ENCODE results near the gene POC1B.

The POC1B gene

GRCh38 chr12:89547101-89547500, 21.3 kb upstream of the POC1B start:
- TF ChIP-seq CTCF (IDR thresholded peaks at IDR 0.05; ENCODE audit: insufficient read depth, low read depth, low read length, missing control alignments) = no peak
- no peak overlapping the region for H3K4me3 ChIP-seq (ENCODE audit: low read length)
- no peak for DNase-seq (ENCODE audit: low read depth)

- no peak for DNase-seq (ENCODE audit: low read depth)
- H3K4me3 ChIP-seq (ENCODE audit: low read length) = no peak overlapping the region
- TF ChIP-seq CTCF (IDR thresholded peaks at IDR 0.05; ENCODE audit: insufficient read depth, low read depth, low read length, missing control alignments) = no peak
Observed at GRCh38 chr12:89546151-89546550, 20.3 kb upstream of the POC1B start.

DNA sequence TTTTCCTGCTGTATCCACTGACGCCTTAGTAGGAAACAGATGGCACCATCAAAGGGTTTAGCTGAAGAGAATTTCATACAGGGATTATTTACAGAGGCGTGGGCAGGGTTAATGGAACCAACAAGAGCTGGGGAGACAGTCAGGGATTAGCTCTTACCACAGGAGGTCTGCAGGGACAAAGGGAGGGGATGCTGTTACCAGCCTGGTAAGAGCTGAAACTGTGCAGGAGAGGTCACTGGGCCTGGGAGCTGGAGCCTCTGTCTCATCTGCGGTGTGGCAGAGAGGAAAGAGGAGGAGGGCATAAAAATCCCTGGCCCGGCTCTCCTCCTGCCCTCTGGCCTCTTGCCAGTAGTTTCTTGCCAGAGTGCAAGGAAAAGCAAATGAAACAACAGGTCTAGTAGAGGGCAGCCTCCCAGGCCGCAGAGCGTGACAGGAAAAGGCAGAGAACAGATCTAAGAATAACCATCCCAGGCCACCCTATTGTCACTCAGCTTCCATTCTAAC, 18.9 kb upstream of the POC1B start:
- no peak overlapping the region for H3K4me3 ChIP-seq (ENCODE audit: low read length)
- no peak for TF ChIP-seq CTCF (IDR thresholded peaks at IDR 0.05; ENCODE audit: insufficient read depth, low read depth, low read length, missing control alignments)
- DNase-seq (ENCODE audit: low read depth) = no peak

DNA sequence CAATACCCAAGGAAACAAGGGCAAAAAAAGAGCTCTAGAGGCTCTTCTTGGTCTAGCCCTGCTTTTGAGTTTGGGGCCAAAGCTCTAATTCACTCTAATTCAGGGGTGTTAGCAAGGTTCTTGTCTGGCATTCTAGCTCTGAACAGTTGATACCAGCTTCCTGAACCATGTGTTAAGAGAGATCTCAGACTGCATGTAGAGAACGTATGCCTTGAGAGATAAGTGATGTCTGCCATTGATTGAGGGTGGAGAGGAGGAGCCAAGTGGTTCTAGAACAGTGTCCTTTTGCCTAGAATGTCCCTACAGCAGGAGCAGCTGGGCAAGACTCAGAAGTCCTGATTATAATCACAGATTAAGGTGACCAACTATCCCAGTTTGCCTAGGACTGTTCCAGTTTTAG, 18.2 kb upstream of the POC1B start:
- DNase-seq (ENCODE audit: low read depth) = no peak
- TF ChIP-seq CTCF (IDR thresholded peaks at IDR 0.05; ENCODE audit: insufficient read depth, low read depth, low read length, missing control alignments) = no peak
- no peak overlapping the region for H3K4me3 ChIP-seq (ENCODE audit: low read length)

DNA sequence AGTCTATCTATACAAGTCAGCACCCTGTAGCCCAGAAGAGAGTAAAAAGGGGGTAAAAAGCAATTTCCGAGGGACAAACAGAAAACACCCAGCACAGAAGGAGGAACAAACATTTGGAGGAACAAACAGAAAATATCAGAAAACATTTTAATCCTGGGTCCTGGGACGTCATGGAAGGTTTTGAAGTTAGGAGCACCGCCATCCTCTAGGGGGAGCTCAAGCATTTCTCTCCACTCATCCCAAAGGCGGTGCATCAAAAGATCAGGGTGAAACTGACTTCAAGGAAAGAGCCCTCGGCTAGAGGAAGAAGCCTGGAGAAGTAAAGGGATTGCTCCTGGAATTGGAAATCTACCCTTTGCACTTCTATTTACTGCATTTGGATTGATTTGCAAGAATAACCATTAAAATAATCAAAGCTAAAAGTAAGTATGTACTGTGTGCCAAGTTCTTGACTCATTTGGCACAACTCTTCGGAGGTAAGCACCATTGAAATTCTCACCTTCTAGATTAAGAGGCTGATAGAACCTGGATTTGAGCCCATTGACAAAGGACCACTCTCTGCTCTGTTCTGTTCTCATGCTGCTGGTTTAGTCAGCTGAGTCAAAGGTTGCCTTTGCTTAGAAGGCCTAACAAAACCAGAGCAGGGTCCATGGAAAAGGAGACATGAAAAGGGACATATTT, 17.2 kb upstream of the POC1B start:
- no peak overlapping the region for H3K4me3 ChIP-seq (ENCODE audit: low read length)
- TF ChIP-seq CTCF (IDR thresholded peaks at IDR 0.05; ENCODE audit: insufficient read depth, low read depth, low read length, missing control alignments) = peak; percentile 97
- peak; percentile 88 for DNase-seq (ENCODE audit: low read depth)

DNA sequence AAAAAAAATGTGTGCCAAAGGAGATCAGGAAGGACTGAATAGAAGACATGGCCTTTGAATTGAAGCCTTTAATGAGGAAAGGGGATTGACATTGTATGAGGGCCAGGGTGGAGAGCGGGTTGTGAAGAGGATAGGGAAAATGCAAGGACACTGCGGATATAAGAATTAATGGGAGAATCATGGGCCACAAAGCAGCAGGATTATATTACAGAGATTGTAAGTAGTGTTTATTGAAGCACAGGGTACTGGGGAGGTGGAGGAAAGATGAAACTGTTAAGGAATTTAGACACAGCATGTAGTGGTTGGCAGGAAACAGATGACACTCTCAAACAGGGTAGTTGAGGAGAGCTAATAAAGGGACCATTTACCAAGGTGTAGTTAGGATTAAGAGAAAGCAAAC, 16.4 kb upstream of the POC1B start:
- DNase-seq (ENCODE audit: low read depth) = no peak
- TF ChIP-seq CTCF (IDR thresholded peaks at IDR 0.05; ENCODE audit: insufficient read depth, low read depth, low read length, missing control alignments) = no peak

GRCh38 chr12:89540586-89540985, 14.7 kb upstream of the POC1B start:
- TF ChIP-seq CTCF (IDR thresholded peaks at IDR 0.05; ENCODE audit: insufficient read depth, low read depth, low read length, missing control alignments) = no peak
- DNase-seq (ENCODE audit: low read depth) = no peak
- no peak overlapping the region for H3K4me3 ChIP-seq (ENCODE audit: low read length)

More for the DNA sequence above, 16.4 kb upstream of the POC1B start:
- H3K4me3 ChIP-seq (ENCODE audit: low read length) = no peak overlapping the region
